ENCODE data around the gene CHRM1. TPM values are rescaled to one million over a fixed set of nuclear protein-coding genes. Genes with fewer than 3 reads are reported as not detected.

CHRM1 gene
- total RNA-seq, 2 experiments from 2014 or later: not detected

- no peaks in the 10 kb centered on the region for H3K27me3 Mint-ChIP-seq
- H3K27ac Mint-ChIP-seq: no peak overlapping the region
- H3K4me1 Mint-ChIP-seq: peaks cover 36% of the 10 kb centered on the region
- ChIA-PET CTCF (no interaction called here), POLR2A (no interaction called here)
- no peak for DNase-seq
- peaks cover 67% of the 10 kb centered on the region for H3K36me3 Mint-ChIP-seq (ENCODE audit: low read depth)
- no peak overlapping the region for H3K4me3 Mint-ChIP-seq
- H3K9me3 Mint-ChIP-seq: no peaks in the 10 kb centered on the region
Measured at GRCh38 chr11:62888406-62888805, 32.8 kb downstream of the CHRM1 start.

- Mint-ChIP-seq H3K9me3 (no peaks in the 10 kb centered on the region), H3K27ac (peak overlapping the region; percentile 42), H3K4me1 (peaks cover 51% of the 10 kb centered on the region), H3K27me3 (no peaks in the 10 kb centered on the region), H3K4me3 (peak overlapping the region; percentile 33), H3K36me3 (ENCODE audit: low read depth) (peaks cover 93% of the 10 kb centered on the region)
- no peak for DNase-seq
- POLR2A ChIA-PET: interaction anchor here (0.8 to 11.2 kb wide), 6 partner anchors 9 to 98 kb away, joined by 3 to 234 read pairs (median 6); partner anchors contain the start of genes NXF1, TMEM179B and WDR74
- CTCF ChIA-PET: interaction anchor here (1.6 kb wide), 1 partner anchor 20 kb away, joined by 6 read pairs; no protein-coding TSS in a partner anchor
Measured at GRCh38 chr11:62885137-62885750, 35.9 kb downstream of the CHRM1 start.

- CTCF ChIA-PET: interaction anchor here (1.0 to 4.6 kb wide), 4 partner anchors 19 to 130 kb away, joined by 4 to 37 read pairs (median 5); partner anchors contain the start of genes TMEM179B and ZBTB3
- Mint-ChIP-seq H3K4me1 (peaks cover 57% of the 10 kb centered on the region), H3K36me3 (ENCODE audit: low read depth) (peaks cover 78% of the 10 kb centered on the region), H3K4me3 (peak overlapping the region; percentile 99), H3K27ac (peak overlapping the region; percentile 100), H3K9me3 (no peaks in the 10 kb centered on the region), H3K27me3 (no peaks in the 10 kb centered on the region)
- no peak for DNase-seq
- POLR2A ChIA-PET: interaction anchor here (0.7 to 11.2 kb wide), 11 partner anchors 11 to 177 kb away, joined by 3 to 234 read pairs (median 16); partner anchors contain the start of genes BSCL2, GNG3, HNRNPUL2 and NXF1
Measured at GRCh38 chr11:62883673-62884072, 37.5 kb downstream of the CHRM1 start.

GRCh38 chr11:62882788-62883501 is 38.2 kb downstream of the CHRM1 start:
- POLR2A ChIA-PET: interaction anchor here (0.6 to 11.2 kb wide), 24 partner anchors 10 to 1302 kb away, joined by 3 to 234 read pairs (median 6); partner anchors contain the start of genes BSCL2, GNG3, HNRNPUL2 and LBHD1
- no peaks in the 10 kb centered on the region for H3K27me3 Mint-ChIP-seq

GRCh38 chr11:62882431-62882749 is 38.8 kb downstream of the CHRM1 start:
- Mint-ChIP-seq H3K9me3 (no peaks in the 10 kb centered on the region), H3K27me3 (no peaks in the 10 kb centered on the region), H3K4me1 (peaks cover 58% of the 10 kb centered on the region), H3K4me3 (peak overlapping the region; percentile 99), H3K27ac (peak overlapping the region; percentile 100), H3K36me3 (ENCODE audit: low read depth) (peaks cover 68% of the 10 kb centered on the region)
- POLR2A ChIA-PET: interaction anchor here (0.6 to 11.2 kb wide), 31 partner anchors 9 to 1325 kb away, joined by 3 to 234 read pairs (median 6); partner anchors contain the start of genes BSCL2, EEF1G, GNG3 and HNRNPUL2
- CTCF ChIA-PET: interaction anchor here (1.4 to 4.6 kb wide), 7 partner anchors 21 to 340 kb away, joined by 4 to 44 read pairs (median 6); partner anchors contain the start of gene TMEM179B
- DNase-seq: peak; percentile 41

More at GRCh38 chr11:62882788-62883501, 38.2 kb downstream of the CHRM1 start:
- CTCF ChIA-PET: interaction anchor here (1.4 to 4.6 kb wide), 4 partner anchors 20 to 97 kb away, joined by 5 to 44 read pairs (median 26); partner anchors contain the start of gene TMEM179B
- Mint-ChIP-seq H3K36me3 (ENCODE audit: low read depth) (peaks cover 70% of the 10 kb centered on the region), H3K27ac (peak overlapping the region; percentile 100), H3K9me3 (no peaks in the 10 kb centered on the region), H3K4me3 (peak overlapping the region; percentile 99), H3K4me1 (peaks cover 55% of the 10 kb centered on the region)
- no peak for DNase-seq

GRCh38 chr11:62881579-62882430 is 39.4 kb downstream of the CHRM1 start:
- POLR2A ChIA-PET: interaction anchor here (0.6 to 11.2 kb wide), 66 partner anchors 8 to 1325 kb away, joined by 3 to 234 read pairs (median 5); partner anchors contain the start of genes B3GAT3, BSCL2, C11orf98 and CSKMT
- CTCF ChIA-PET: interaction anchor here (0.8 to 4.6 kb wide), 19 partner anchors 12 to 457 kb away, joined by 3 to 44 read pairs (median 6); partner anchors contain the start of genes C11orf98, CSKMT, HNRNPUL2 and TMEM179B

GRCh38 chr11:62880803-62881578 is 40.2 kb downstream of the CHRM1 start, which contains the start of gene SLC3A2:
TSS of gene SLC3A2 (plus strand) at chr11:62880896. CDS start at chr11:62881024, 128 bp downstream.
- POLR2A ChIA-PET: interaction anchor here (0.6 to 11.2 kb wide), 62 partner anchors 8 to 1326 kb away, joined by 3 to 234 read pairs (median 6); partner anchors contain the start of genes B3GAT3, BSCL2, C11orf98 and CSKMT
- peaks cover 59% of the 10 kb centered on the region for H3K36me3 Mint-ChIP-seq (ENCODE audit: low read depth)
- H3K4me1 Mint-ChIP-seq: peaks cover 51% of the 10 kb centered on the region
- H3K27ac Mint-ChIP-seq: peak within 1 kb of the TSS; percentile 100
- no peaks in the 10 kb centered on the region for H3K27me3 Mint-ChIP-seq
- H3K9me3 Mint-ChIP-seq: no peaks in the 10 kb centered on the region
- DNase-seq: peak; percentile 92
- CTCF ChIA-PET: interaction anchor here (0.7 to 4.6 kb wide), 27 partner anchors 12 to 456 kb away, joined by 3 to 44 read pairs (median 5); partner anchors contain the start of genes C11orf98, CSKMT, HNRNPUL2 and NXF1
- H3K4me3 Mint-ChIP-seq: peak within 1 kb of the TSS; percentile 99

More at GRCh38 chr11:62881579-62882430, 39.4 kb downstream of the CHRM1 start:
- Mint-ChIP-seq H3K9me3 (no peaks in the 10 kb centered on the region), H3K27me3 (no peaks in the 10 kb centered on the region), H3K27ac (peak overlapping the region; percentile 100), H3K4me3 (peak overlapping the region; percentile 99), H3K4me1 (peaks cover 56% of the 10 kb centered on the region), H3K36me3 (ENCODE audit: low read depth) (peaks cover 67% of the 10 kb centered on the region)
- peak; percentile 97 for DNase-seq

- Mint-ChIP-seq H3K4me1 (peaks cover 46% of the 10 kb centered on the region), H3K4me3 (peak overlapping the region; percentile 99), H3K27me3 (no peaks in the 10 kb centered on the region), H3K9me3 (no peaks in the 10 kb centered on the region), H3K27ac (peak overlapping the region; percentile 100), H3K36me3 (ENCODE audit: low read depth) (peaks cover 52% of the 10 kb centered on the region)
- POLR2A ChIA-PET: interaction anchor here (0.8 to 11.2 kb wide), 33 partner anchors 7 to 455 kb away, joined by 3 to 234 read pairs (median 8); partner anchors contain the start of genes B3GAT3, C11orf98, HNRNPUL2 and LBHD1
- DNase-seq: no peak
- CTCF ChIA-PET: interaction anchor here (0.7 to 4.6 kb wide), 16 partner anchors 17 to 338 kb away, joined by 3 to 44 read pairs (median 6); partner anchors contain the start of genes HNRNPUL2, NXF1, STX5 and TMEM179B
Measured at GRCh38 chr11:62880231-62880802, 40.8 kb downstream of the CHRM1 start.

GRCh38 chr11:62879235-62879978 is 41.8 kb downstream of the CHRM1 start:
- DNase-seq: no peak
- peaks cover 45% of the 10 kb centered on the region for H3K36me3 Mint-ChIP-seq (ENCODE audit: low read depth)
- H3K4me1 Mint-ChIP-seq: peaks cover 40% of the 10 kb centered on the region
- ChIA-PET CTCF (interaction anchor here (0.6 to 4.6 kb wide), 5 partner anchors 16 to 401 kb away, joined by 3 to 44 read pairs (median 15); partner anchors contain the start of gene TMEM179B), POLR2A (interaction anchor here (1.0 to 11.2 kb wide), 8 partner anchors 15 to 215 kb away, joined by 3 to 234 read pairs (median 10); partner anchors contain the start of genes C11orf98, HNRNPUL2, POLR2G and TTC9C)
- peak overlapping the region; percentile 100 for H3K27ac Mint-ChIP-seq
- H3K9me3 Mint-ChIP-seq: no peaks in the 10 kb centered on the region
- peak overlapping the region; percentile 99 for H3K4me3 Mint-ChIP-seq
- H3K27me3 Mint-ChIP-seq: no peaks in the 10 kb centered on the region

- no peak overlapping the region for H3K27ac Mint-ChIP-seq
- CTCF ChIA-PET: interaction anchor here (1.4 kb wide), 1 partner anchor 10 kb away, joined by 3 read pairs; no protein-coding TSS in a partner anchor
- no peaks in the 10 kb centered on the region for H3K27me3 Mint-ChIP-seq
- no peak overlapping the region for H3K4me3 Mint-ChIP-seq
- POLR2A ChIA-PET: interaction anchor here (0.7 to 1.8 kb wide), 2 partner anchors 20 to 35 kb away, joined by 3 to 10 read pairs; no protein-coding TSS in a partner anchor
- H3K4me1 Mint-ChIP-seq: peaks cover 19% of the 10 kb centered on the region
- no peaks in the 10 kb centered on the region for H3K9me3 Mint-ChIP-seq
- peaks cover 18% of the 10 kb centered on the region for H3K36me3 Mint-ChIP-seq (ENCODE audit: low read depth)
- no peak for DNase-seq
Measured at GRCh38 chr11:62876712-62877111, 44.5 kb downstream of the CHRM1 start.
